ENCODE results near the gene SLC25A11. TPM values are rescaled to one million over a fixed set of nuclear protein-coding genes. Genes with fewer than 3 reads are reported as not detected.

SLC25A11 gene
- total and polyA plus RNA-seq, 2 experiments from 2014 or later = 59.5 to 78.7 TPM

DNA sequence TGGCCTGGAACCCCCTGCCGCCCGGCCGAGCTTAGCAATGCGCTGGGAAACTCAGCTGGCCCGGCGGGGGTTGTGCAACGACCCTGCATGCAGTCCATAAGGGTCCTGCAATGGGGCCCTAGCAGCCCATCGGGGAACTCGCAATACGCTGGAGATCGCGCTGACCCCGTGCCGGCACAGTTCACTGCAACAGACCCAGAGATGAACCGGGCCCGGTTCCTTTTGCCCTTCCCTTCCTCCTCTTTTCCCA is 375 bp downstream of the SLC25A11 start:
- H3K79me2 ChIP-seq = peaks cover 50% of the 10 kb centered on the region
- DNase-seq (ENCODE audit: low spot score) = no peak
- 0% methylated on average over 15 of the region's 16 CpGs for WGBS (ENCODE audit: low lambda C conversion rate, missing lambda C conversion rate)
- H3K9me3 ChIP-seq (ENCODE audit: low read depth) = no peaks in the 10 kb centered on the region
- no peaks in the 10 kb centered on the region for H3K36me3 ChIP-seq (replicated peaks; ENCODE audit: insufficient read depth, low read depth)
- TF ChIP-seq EZH2phosphoT487 (IDR thresholded peaks at IDR 0.05; ENCODE audit: low read depth, severe bottlenecking, unreplicated experiment) = no peak
- H3K4me3 ChIP-seq = peak overlapping the region; percentile 63
- H3K9me2 ChIP-seq (replicated peaks; ENCODE audit: insufficient read depth) = no peaks in the 10 kb centered on the region
- peak overlapping the region; percentile 26 for H2AFZ ChIP-seq
- H4K20me1 ChIP-seq (ENCODE audit: insufficient read depth, poor library complexity, severe bottlenecking) = no peaks in the 10 kb centered on the region
- peak overlapping the region; percentile 95 for H3K27ac ChIP-seq
- H3K4me1 ChIP-seq (ENCODE audit: insufficient read depth) = peaks cover 23% of the 10 kb centered on the region
- H3K27me3 ChIP-seq = no peaks in the 10 kb centered on the region
- peak overlapping the region; percentile 94 for H3K4me2 ChIP-seq

DNA sequence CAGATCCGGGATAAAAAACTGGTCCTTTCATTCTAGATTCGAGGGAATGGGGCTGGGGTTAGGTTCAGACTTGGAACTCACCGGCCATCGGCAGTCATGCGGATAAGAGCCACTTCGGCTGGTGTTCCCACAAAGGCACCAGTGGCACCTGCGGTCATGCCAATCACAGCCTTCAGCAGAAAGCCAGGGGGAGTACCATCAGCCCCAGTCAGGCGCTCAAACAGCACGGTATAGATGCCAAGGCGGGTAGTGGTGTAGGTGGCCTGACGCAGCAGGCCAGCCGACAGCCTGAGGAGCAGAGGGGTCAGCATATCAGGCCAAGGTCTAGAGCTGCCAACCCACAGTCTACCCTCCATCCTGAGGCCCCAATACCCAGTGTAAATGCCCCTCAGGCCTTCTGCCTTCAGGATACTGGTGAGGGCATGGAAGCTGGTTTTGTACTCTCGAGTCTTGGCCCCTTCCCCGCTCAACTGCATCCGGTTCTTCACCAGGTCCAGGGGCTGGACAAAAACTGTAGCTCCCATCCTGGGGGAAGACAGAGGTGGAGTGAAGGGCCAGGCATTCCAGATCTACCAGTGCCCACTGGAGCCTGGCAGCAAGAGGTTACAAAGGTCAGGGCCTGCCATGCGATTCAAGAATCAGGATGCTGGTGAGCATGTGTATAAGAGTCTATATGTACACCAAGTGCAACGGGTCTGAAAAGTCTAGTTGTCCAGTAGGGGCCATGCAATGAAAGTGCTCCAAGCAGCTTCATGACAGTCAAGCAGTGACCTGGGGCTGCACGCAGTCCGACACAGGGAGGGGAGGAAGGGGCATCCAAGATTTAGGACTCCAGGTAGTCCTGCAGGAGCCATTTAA is 929 bp downstream of the SLC25A11 start:
- DNase-seq (ENCODE audit: low spot score) = no peak
- Histone ChIP-seq H3K9me3 (ENCODE audit: low read depth) (no peaks in the 10 kb centered on the region), H3K4me3 (peak overlapping the region; percentile 63), H3K27ac (peak overlapping the region; percentile 95), H2AFZ (peak overlapping the region; percentile 26), H3K36me3 (replicated peaks; ENCODE audit: insufficient read depth, low read depth) (no peaks in the 10 kb centered on the region), H3K79me2 (peaks cover 44% of the 10 kb centered on the region), H4K20me1 (ENCODE audit: insufficient read depth, poor library complexity, severe bottlenecking) (no peaks in the 10 kb centered on the region), H3K9me2 (replicated peaks; ENCODE audit: insufficient read depth) (no peaks in the 10 kb centered on the region), H3K27me3 (no peaks in the 10 kb centered on the region), H3K4me1 (ENCODE audit: insufficient read depth) (peaks cover 23% of the 10 kb centered on the region), H3K4me2 (peak overlapping the region; percentile 94)
- TF ChIP-seq, protein P1, sequence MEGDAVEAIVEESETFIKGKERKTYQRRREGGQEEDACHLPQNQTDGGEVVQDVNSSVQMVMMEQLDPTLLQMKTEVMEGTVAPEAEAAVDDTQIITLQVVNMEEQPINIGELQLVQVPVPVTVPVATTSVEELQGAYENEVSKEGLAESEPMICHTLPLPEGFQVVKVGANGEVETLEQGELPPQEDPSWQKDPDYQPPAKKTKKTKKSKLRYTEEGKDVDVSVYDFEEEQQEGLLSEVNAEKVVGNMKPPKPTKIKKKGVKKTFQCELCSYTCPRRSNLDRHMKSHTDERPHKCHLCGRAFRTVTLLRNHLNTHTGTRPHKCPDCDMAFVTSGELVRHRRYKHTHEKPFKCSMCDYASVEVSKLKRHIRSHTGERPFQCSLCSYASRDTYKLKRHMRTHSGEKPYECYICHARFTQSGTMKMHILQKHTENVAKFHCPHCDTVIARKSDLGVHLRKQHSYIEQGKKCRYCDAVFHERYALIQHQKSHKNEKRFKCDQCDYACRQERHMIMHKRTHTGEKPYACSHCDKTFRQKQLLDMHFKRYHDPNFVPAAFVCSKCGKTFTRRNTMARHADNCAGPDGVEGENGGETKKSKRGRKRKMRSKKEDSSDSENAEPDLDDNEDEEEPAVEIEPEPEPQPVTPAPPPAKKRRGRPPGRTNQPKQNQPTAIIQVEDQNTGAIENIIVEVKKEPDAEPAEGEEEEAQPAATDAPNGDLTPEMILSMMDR (IDR thresholded peaks at IDR 0.05; ENCODE audit: poor library complexity) = no peak
- TF ChIP-seq EZH2phosphoT487 (IDR thresholded peaks at IDR 0.05; ENCODE audit: low read depth, severe bottlenecking, unreplicated experiment) = no peak
- TF ChIP-seq EZH2 (IDR thresholded peaks at IDR 0.05; ENCODE audit: borderline replicate concordance) = no peak
- WGBS (ENCODE audit: low lambda C conversion rate, missing lambda C conversion rate) = 69% methylated on average over 19 of the region's 19 CpGs

DNA sequence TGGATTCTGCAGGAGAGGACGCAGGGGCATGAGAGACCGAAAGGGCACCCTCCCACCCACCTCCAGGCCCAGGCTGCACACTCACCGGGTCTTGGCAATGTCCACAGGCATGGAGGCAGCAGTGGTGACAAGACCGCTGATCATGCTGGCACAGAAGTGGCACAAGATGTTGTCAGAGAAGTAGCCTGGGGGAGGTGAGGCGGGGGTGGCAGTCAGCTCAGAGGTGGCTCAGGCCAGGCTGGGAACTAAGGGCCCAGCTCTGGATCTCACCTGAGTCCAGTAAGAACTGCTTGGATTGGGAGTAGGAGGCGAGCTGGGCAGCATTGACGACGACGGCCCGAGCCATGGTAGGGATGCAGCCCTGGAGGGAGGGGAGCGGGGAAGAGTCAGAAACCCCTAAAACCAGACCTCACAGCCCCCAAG is 1.8 kb downstream of the SLC25A11 start:
- no peak overlapping the region for H2AFZ ChIP-seq
- no peaks in the 10 kb centered on the region for H4K20me1 ChIP-seq (ENCODE audit: insufficient read depth, poor library complexity, severe bottlenecking)
- H3K4me1 ChIP-seq (ENCODE audit: insufficient read depth) = peaks cover 23% of the 10 kb centered on the region
- no peaks in the 10 kb centered on the region for H3K27me3 ChIP-seq
- 94% methylated on average over 11 of the region's 11 CpGs for WGBS (ENCODE audit: low lambda C conversion rate, missing lambda C conversion rate)
- no peak overlapping the region for H3K27ac ChIP-seq
- no peaks in the 10 kb centered on the region for H3K36me3 ChIP-seq (replicated peaks; ENCODE audit: insufficient read depth, low read depth)
- H3K9me3 ChIP-seq (ENCODE audit: low read depth) = no peaks in the 10 kb centered on the region
- H3K4me3 ChIP-seq = no peak overlapping the region
- no peak for DNase-seq (ENCODE audit: low spot score)
- peaks cover 41% of the 10 kb centered on the region for H3K79me2 ChIP-seq
- H3K9me2 ChIP-seq (replicated peaks; ENCODE audit: insufficient read depth) = no peaks in the 10 kb centered on the region
- H3K4me2 ChIP-seq = peak overlapping the region; percentile 94
- TF ChIP-seq, protein P1 (IDR thresholded peaks at IDR 0.05; ENCODE audit: poor library complexity) = no peak
- TF ChIP-seq EZH2 (IDR thresholded peaks at IDR 0.05; ENCODE audit: borderline replicate concordance) (no peak), EZH2phosphoT487 (IDR thresholded peaks at IDR 0.05; ENCODE audit: low read depth, severe bottlenecking, unreplicated experiment) (no peak)

DNA sequence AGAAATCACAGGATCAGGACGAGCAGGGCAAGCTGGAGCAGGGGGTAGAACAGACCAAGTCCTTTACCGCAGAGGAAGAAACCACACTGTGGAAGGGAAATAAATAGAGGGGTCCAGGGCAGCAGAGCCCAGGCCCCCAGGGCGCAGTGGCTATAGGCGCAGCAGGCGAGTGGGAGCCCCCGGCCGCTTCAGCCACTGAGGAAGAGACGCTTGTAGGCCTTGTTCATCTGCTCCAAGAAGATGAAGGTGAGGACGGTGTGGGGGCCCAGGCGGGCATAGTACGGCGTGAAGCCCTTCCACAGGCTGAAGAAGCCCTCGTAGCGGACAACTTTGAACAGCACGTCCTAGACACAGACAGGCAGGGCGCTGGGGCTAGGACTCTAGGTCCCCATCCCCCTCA is 2.3 kb downstream of the SLC25A11 start:
- Histone ChIP-seq H3K27me3 (no peaks in the 10 kb centered on the region), H3K27ac (no peak overlapping the region)
- 90% methylated on average over 16 of the region's 16 CpGs for WGBS (ENCODE audit: low lambda C conversion rate, missing lambda C conversion rate)

More for the DNA sequence above, 2.3 kb downstream of the SLC25A11 start:
- DNase-seq (ENCODE audit: low spot score) = no peak
- H3K9me2 ChIP-seq (replicated peaks; ENCODE audit: insufficient read depth) = no peaks in the 10 kb centered on the region
- H3K79me2 ChIP-seq = peaks cover 41% of the 10 kb centered on the region
- TF ChIP-seq, protein P1 (IDR thresholded peaks at IDR 0.05; ENCODE audit: poor library complexity) = no peak
- TF ChIP-seq EZH2phosphoT487 (IDR thresholded peaks at IDR 0.05; ENCODE audit: low read depth, severe bottlenecking, unreplicated experiment) = no peak
- TF ChIP-seq EZH2 (IDR thresholded peaks at IDR 0.05; ENCODE audit: borderline replicate concordance) = no peak
- H3K4me2 ChIP-seq = no peak overlapping the region
- no peaks in the 10 kb centered on the region for H3K36me3 ChIP-seq (replicated peaks; ENCODE audit: insufficient read depth, low read depth)
- no peaks in the 10 kb centered on the region for H3K9me3 ChIP-seq (ENCODE audit: low read depth)
- H2AFZ ChIP-seq = no peak overlapping the region
- H3K4me1 ChIP-seq (ENCODE audit: insufficient read depth) = peaks cover 23% of the 10 kb centered on the region
- no peaks in the 10 kb centered on the region for H4K20me1 ChIP-seq (ENCODE audit: insufficient read depth, poor library complexity, severe bottlenecking)
- H3K4me3 ChIP-seq = no peak overlapping the region
